GM10847 (cell line): ENCODE data around the gene TCERG1L.

Experiments used
- POLR2A ChIP-seq: IDR thresholded peaks from 2 replicates; pipeline ENCODE4 v1.6.1; 2011; ENCODE audit not compliant: insufficient read length; ENCODE audit errors: extremely low read depth

Gene TCERG1L

DNA sequence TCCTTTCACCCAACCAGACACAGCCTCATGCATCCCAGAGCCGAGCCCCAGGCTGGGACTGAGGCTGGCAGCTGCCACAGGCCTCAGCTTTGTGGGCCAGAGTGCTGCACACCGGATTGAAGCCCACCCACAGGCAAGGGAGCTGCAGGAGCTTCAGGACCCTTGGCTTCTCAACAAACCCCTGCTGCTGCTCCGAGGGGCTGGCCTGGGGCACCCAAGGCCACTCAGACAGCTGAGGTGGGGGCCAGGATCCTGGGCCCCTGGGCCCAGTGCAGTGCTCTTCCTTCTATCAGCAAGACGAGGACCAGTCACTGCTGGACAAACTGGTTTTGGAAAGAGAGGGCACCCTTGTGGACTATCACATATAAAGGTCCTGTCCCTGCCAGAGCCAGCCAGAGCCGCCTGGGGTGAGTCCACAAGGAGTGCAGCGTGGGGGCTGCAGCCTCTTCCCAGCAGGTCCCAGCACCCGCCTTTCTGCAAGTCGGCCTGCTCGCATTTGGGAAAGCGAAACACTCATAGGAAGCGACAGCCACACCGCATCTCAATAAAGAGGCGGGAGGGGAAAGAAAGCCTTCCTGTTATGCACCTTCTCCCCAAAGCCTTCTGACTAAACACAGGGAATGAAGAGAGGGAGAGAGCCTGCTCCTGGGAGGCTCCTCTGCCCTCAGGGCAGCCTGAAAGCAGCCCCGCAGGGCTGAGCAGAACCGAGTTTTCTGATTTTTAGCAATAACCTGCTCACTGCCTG lies 9.5 kb upstream of the TCERG1L start:
- no peak for TF ChIP-seq POLR2A

DNA sequence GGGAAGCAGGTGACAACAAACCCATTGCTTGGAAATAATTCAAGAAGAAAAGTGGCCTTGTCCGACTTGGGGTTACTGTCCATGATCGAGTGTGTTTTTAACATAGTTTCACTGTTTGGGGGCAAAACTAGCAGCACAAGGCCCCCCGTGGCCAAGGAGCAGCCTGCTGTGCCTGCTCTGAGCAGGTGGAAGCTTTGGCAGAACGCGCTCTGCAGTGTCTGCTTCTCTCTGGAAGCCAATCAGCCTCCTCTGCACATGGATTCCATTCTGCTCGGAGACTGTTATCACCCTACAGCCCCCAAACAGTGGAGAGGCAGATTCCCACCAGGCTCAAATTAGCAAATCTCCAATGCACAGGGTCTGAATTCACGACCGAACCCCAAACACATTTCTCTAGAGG lies 7.3 kb upstream of the TCERG1L start:
- no peak for TF ChIP-seq POLR2A

DNA sequence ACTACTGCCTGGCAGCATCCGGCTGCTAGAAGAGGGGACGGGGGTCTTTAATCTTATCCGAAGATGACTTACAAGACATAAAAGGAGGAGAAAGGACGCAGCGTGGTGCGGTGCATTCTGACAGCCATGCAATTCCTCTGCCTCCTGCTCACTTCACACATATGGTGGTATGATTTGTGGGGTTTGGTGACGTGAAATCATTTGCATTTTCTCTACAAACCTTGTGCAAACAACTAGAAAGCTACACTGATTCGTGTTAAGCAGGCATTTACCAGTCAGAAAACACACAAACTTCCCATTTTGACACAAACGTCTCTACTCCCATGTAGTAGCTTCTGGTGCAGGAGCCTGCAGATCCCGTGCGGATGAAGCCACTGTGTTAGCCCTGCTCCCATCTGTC lies 6.8 kb upstream of the TCERG1L start:
- TF ChIP-seq POLR2A: no peak

DNA sequence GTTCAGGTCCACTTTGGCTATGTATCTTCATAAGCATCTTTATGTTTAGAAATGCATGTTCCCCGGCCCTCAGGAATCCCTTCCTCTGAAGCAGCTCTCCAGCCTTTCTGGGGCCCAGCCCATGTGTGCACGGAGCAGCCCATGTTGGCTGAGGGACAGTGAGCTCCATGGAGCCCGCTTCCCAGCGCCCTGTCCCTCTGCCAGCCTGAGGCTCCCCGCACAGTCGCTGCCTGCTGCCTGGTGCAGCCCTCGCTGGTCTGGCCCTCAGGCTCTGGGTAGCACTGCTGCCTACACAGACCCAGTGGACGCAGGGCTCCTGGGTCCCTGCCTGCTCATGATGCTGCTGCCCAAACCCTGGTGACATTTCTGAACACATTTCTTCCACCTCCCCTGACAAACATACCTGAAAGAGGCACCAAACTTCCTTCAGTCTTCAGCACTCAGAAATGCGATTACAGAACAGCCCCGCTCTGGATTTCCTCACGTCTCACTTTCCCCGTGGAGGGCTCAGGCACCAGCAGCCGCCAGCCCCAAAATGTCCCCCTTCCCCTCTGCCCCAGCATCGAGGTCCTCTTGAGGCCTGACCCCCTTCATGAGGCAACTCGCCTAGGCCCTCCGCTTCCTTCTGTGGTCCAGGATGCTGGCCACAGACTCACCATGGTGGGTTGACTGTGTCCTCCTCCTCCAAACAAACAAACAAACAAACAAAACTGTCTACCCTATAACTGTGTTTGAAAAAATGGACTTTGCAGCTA lies 5.0 kb upstream of the TCERG1L start:
- TF ChIP-seq POLR2A: no peak

DNA sequence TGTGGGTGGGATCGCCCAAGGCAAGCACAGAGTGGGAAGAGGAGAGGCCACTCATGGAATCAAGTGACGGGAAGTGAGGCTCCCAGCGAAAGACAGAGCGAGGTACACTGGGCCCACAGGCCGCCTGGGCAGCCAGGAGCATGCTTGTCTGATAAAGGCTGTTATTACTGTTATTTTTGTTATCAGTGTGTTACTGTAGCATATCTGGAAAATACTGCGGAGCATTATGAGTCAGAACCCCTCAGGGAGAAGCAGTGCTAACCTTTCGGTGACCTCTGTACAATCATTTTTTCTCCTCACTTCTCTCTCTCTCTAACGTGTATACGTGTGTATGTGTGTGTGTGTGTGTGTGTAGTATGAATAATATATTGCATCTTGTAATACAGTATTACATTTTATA lies 3.8 kb upstream of the TCERG1L start:
- TF ChIP-seq POLR2A: no peak

DNA sequence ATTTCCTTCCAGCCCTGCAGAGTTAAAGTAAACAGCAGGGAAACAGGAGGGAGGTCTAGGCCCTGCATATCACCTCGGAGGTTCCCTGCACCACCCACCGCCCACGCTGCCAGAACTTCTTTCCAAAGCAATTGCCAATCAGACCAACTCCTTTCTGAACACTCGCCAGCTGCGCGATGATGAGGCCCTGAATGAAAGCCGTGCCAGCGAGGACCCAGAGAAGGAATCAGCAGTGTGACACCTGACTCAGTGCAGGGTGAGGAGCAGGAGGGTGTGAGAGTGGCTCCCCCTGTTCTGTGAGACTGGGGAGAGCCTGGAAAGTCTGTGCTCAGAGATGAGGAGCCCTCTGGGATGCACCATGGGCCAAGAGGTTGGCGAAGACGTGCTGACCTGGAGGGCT lies 3.3 kb upstream of the TCERG1L start:
- TF ChIP-seq POLR2A: no peak

DNA sequence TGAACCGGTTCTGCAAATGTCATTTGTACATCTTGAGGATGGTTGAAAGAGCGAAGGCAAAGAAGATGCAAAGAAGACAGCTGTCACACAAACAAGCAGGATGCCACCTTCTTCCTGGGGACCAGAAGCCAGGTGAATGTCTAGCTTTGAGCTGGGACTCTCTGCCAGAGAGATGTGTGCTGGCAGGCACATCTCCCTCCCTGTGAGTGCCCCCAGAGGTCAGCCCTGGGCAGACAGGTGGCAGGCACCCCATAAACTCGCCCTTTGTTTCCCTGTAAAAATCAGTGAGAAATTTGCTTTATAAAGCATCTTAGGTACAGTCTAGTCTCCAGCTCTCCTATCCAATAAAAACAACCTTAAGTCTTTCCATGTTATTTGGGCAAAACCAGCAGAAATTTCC lies 2.6 kb upstream of the TCERG1L start:
- no peak for TF ChIP-seq POLR2A

DNA sequence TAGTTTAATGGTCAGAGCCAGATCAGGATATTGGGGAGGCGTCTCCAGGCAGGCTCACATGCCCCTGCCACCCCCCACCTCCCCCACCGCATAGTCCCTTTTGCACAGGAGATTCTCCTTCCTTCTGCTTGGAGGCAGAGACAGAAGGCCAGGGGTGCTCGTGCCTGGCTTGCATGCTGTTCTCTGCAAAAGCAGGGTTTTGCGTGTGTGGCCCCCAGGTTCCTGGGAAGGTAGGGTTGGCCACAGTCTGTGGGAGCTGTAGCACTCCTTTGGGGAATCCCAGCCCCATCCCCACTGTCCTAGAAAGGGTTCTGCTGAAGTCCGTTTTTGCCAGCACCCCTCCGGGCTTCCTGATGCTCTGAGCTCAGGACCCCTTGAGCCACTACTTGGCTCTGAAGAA lies 1.9 kb upstream of the TCERG1L start:
- TF ChIP-seq POLR2A: no peak

DNA sequence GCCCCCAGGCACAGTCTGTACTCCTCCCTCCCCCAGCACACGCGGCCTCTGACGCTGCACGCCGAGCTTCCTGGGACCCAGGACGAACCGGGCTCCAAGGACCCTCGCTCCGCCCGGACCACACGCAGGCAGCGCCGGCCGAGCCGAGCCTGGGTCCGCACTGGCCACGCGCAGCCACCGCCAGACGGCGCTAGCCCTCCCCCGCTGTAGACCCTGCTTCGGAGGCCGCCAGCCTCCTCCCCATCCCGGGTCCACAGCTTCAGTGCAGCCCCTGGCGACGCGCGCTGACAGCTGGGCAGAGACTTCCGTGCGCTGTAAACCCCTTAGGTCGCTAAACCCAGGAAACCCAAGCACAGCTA lies 936 bp upstream of the TCERG1L start:
- no peak for TF ChIP-seq POLR2A

DNA sequence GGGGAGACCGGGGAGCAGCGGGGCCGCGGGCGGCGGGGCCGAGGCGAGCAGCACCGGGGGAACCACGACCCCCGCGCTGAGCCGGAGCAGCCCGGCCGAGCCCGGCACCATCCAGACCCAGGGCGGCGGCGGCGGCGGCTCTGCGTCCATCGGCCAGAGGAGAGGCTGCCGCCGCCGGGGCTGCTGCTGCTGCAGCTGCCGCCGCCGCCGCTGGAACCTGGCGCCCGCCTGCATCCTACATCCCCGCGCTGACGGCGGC lies 190 bp downstream of the TCERG1L start:
- no peak for TF ChIP-seq POLR2A

DNA sequence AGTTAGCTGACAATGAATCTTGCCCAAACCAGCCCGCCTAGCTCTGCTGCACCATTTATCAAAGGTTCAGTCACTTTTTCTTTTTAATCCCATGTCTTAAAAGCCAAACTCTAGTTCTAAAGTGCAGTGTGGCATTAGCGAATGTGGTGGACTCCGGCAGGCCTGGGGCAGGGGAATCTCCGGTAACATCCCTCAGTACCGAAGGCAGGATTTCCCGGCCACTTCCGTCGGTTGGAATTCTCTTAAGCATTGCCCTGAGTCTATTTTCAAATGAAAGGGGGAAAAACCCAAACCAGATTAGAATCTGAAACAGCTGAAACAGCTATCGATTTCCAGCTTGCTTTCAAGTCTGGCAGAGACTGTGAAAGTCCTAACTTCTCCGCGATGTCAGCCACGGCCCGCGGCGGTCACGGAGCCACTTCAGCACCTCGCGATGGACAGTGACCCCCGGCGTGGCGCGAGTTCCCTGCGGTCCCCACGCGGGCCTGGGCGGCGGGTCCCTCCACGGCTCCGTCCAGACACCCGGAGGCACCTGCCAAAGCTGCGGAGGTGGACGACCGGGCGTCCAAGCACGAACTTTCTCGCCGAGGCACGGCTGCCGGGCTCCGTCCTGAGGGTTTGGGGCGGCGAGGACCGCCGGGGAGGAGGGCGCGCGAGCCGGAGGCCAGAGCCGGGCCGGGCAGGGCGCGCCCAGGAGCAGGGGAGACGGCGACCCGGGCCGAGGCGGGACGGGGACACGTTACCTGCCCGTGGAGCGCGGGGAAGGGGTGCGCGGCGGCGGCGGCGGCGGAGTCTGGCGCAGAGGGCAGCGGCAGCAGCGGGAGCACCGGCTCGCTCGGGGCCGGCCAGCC lies 745 bp downstream of the TCERG1L start:
- no peak for TF ChIP-seq POLR2A

DNA sequence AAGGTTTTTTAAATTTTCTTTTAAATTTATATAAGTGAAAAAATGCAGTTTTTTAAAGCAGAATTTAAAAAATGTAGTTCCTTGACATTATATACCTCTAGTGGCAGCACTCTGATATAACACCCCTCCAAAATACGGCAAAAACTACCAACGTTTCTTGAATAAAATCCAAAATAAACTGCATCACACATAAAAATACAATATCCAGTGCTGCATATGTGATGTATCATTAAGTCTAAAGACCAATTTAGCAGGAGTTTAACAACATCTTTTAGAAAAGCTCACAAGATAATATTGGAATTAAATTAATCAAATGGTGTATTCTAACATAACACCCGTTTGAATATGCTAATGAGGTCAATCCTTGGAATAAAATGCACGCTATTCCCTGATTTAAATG lies 1.4 kb downstream of the TCERG1L start:
- no peak for TF ChIP-seq POLR2A

DNA sequence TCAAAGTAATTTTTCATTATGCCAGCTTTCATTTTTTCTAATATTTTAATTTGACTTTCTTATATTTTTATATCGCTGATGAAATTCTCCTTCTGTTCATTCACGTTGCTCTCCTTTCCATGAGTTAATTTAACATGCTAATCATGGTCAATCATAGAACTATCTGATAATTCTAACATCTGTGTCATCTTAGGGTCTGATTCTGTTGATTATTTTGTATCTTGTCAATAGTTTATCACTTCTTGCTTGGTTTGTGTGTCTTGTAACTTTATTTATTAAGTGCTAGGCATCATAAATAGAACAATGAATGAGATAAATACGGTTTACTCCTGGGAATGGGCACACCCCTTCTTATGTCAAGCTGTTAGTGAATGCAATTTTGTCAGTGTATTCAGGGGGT lies 11.0 kb downstream of the TCERG1L start:
- TF ChIP-seq POLR2A: no peak

DNA sequence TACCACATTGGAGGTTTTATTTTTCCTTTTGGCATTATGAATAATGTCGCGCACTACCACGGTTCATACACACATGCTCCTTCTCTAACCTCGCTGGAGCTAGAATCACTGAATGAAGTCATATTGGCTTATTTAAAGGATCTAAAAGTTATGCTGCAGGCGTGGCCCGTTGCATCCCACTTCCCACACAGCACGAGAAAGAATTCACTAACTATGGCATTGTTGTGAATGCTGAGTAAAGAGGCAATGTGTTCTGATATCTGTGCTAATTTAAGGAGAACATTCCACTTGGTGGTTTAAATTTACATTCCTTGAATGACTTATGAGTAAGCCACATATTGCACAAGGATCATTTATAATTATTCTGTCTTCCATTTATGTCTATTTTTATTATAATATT lies 20.7 kb downstream of the TCERG1L start:
- no peak for TF ChIP-seq POLR2A

DNA sequence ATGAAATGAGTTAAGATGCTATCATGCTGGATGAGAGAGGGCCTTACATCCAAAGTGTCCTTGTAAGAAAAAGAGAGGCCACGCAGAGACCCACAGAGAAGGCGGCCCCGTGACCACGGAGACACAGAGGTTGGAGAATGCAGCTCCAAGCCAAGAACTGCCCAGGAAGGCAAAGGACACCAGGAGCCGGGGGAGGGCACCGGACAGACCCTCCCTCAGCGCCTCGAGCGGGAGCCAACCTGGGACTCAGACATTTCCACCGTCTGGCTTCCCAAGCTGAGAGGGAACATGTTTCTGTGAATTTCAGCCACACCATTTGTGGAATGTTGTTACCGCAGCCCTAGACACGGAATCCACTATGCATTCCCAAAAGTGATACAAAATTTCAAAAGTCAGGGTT lies 22.9 kb downstream of the TCERG1L start:
- TF ChIP-seq POLR2A: no peak

DNA sequence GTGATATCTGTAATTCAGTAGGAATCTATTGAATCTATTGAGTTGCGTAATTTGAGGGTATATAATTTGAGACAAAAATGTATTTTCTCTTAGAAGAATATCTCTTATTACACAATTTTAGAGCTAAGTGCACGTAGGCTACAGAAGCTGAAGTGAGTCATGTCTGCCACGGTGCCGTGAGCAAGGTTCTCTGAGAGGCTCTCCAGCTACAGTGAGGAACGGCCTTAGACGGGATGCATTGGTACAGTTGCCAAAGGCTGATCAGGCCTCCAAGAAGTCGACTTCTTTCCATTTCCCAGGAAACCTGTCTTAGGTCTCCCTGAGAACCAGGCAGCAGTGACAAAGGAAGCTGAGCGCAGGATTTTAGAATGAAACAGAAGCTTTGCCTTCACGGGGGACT lies 28.6 kb downstream of the TCERG1L start:
- no peak for TF ChIP-seq POLR2A

DNA sequence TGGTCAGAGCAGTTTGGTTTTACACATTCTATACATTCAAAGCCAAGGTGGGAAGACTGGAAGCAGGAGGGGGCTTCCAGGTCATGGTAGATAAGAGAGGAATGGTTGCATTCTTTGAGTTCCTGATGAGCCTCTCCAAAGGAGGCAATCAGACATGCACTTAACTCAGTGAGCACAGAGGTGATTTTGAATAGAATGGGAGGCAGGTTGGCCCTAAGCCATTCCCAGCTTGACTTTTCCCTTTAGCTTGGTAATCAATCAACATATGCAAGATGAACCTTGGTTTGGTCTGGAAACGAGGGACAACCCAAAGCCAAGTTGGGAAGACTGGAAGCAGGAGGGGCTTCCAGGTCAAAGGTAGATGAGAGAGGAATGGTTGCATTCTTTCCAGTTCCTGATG lies 31.4 kb downstream of the TCERG1L start:
- no peak for TF ChIP-seq POLR2A

DNA sequence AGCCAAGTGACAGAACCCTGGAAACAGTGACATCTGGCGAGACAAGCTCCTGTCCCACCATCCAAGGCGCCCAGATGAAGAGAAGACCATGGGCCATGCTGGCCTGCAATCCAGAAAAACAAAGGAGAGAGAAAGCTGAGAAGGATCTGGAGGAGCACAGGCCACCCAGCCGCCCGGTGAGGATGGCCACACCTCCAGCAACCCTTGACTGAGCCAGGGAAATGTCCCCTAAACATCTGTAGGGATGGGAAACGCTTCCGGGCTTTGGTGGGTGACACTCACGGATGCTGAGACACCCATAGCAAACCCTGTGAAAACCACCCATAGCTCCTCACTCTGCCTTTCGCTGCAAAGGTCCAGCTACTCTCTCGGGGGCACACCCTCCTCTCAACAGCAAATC lies 32.0 kb downstream of the TCERG1L start:
- TF ChIP-seq POLR2A: no peak
